ENCODE data around the gene TTC33.
"Not testable (repeated sequence)": the region's sequence is repeated elsewhere in the genome, so short reads cannot be mapped to it uniquely, and the experiment has no call there.

TTC33 gene

DNA sequence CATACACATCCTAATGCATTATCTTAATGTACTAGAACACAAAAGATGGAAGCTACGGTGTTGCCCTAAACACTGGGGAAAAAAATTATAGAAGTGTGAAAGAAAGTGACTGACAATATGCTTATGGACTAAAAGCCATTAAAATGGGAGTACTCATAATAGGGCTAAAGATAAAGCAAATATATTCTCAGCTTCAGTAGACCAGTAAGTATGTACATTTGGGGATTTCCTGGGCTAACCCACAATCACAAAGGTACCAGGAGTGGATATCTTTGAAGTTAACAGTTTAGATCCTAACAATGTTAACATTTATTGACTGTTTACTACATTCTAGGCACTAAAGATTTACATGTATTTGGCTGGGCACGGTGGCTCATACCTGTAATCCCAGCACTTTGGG lies 39.2 kb downstream of the TTC33 start:
- no peak for DNase-seq (ENCODE audit: low read depth)

DNA sequence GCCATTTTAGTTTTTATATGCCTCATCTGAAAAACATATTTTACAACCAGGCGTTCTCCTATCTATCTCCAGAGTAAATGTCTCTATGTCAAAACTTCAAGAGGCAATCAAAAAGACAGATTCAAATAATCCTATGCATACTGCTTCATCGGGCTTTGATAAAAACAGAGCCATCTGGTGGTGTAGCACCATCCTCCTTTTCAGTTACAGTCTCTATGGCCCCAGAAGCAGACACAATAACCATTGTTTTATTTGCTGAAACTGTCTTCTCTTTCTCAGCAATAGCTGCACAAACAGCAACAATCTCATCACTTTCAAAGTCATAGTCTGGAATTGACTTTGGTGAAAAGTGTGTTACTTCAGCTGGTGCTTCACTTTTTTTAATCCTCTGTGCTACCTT lies 39.8 kb downstream of the TTC33 start:
- DNase-seq (ENCODE audit: low read depth), result peak; percentile 10

DNA sequence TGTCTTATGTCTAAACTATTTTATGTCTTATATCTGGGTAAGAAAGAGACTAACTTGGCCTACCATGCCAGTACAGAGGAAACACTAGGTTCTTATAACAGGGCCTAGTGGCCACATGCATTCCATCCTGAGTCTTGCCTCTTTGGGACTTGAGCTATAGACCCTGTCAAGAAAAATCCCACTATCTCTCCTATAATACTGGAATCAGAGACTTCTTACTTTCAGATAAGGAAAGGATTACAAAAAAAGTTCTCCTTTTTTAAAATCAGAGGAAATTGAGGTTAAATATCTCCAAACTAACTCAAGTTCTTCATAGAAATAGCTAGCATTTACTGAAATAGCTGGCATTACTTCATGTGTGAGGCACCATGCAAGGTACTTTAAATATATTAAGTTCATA lies 41.8 kb downstream of the TTC33 start:
- DNase-seq (ENCODE audit: low read depth), result no peak

DNA sequence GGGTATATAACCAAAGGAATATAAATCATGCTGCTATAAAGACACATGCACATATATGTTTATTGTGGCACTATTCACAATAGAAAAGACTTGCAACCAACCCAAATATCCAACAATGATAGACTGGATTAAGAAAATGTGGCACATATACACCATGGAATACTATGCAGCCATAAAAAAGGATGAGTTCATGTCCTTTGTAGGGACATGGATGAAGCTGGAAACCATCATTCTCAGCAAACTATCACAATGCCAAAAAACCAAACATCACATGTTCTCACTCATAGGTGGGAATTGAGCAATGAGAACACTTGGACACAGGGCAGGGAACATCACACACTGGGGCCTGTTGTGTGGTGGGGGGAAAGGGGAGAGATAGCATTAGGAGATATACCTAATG lies 45.2 kb downstream of the TTC33 start:
- DNase-seq (ENCODE audit: low read depth), result not testable (repeated sequence)

DNA sequence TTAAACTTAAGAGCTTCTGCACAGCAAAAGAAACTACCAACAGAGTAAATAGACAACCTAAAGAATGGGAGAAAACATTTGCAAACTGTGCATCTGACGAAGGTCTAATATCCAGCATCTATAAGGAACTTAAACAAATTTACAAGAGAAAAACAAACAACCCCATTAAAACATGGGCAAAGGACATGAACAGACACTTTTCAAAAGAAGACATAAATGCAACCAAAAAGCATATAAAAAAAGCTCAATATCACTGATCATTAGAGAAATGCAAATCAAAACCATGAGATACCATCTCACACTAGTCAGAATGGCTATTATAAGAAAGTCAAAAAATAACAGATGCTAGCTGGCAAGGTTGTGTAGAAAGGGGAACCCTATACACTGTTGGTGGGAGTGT lies 50.3 kb downstream of the TTC33 start:
- DNase-seq (ENCODE audit: low read depth), result not testable (repeated sequence)

DNA sequence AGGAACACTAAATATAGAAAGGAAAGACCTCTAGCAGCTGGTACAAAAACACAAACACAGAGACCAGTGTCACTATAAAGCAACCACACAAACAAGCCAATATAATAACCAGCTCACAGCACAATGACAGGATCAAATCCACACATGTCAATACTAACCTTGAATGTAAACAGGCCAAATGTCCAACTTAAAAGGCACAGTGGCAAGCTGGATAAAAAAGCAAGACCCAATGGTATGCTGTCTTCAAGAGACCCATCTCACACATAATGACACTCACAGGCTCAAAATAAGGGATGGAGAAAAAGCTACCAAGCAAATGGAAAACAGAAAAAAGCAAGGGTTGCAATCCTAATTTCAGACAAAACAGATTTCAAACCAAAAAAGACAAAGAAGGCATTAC lies 53.7 kb downstream of the TTC33 start:
- DNase-seq (ENCODE audit: low read depth), result not testable (repeated sequence)

DNA sequence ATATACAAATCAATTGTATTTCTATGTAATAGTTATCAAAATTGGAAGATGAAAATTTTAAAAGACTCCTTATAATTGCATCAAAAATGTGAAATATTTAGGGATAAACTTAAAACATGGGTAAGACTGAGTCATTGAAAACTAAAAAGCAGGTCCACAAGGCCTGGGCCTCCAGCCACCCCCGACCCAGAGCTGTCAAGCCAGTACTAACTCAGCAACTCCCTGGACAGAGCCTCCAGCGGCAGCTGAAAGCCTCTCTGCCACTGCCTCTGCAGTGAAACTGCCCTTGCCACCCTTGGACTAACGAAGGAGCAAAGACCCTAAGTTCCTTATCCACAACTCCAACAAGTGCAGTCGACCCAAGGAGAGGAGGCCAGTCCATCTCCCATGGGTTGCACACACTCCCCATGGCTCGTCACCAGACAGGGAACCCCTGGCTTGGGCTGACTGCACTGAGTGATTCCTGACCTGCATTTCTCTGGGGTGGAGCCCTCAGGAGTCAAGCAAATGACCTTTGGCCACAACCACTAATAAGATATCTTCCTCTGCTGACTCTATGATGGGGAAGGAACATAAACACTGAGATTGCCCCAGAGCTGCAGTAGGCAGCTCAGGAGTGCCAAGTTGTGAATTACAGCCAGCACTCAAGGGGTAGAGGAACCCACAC lies 55.5 kb downstream of the TTC33 start:
- no peak for DNase-seq (ENCODE audit: low read depth)

DNA sequence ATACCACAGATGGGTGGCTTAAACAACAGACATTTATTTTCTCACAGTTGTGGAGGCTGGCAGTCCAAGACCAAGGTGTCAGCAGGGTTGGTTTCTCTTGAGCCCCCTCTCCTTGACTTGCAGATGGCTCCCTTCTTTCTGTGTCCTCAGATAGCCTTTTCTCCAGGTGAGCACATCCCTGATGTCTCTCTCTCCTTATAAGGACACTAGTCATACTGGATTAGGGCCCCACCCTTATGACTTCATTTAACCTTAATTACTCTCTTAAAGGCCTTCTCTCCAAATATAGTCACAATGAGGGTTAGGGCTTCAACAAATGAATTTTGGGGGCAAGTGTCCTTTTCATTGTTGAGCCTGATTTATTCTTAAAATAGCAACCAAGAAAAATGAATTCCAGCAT lies 61.3 kb downstream of the TTC33 start:
- DNase-seq (ENCODE audit: low read depth), result no peak

DNA sequence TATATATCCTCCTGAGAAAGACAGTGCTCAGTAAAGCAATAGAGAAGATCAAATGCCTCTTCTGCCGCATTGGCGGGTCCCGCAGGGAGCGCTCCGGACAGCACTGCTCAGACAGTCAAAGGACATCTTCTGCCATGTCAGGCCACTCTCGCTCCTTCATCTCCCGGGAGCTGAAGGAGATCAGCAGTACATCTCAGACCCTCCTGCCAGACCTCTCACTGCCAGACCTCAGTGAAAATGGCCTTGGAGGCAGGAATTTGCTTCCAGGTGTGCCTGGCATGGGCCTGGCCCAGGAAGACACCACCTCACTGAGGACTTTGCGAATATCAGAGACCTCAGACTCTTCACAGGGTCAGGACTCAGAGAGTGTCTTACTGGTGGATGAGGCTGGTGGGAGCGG lies 63.9 kb downstream of the TTC33 start:
- no peak for DNase-seq (ENCODE audit: low read depth)

DNA sequence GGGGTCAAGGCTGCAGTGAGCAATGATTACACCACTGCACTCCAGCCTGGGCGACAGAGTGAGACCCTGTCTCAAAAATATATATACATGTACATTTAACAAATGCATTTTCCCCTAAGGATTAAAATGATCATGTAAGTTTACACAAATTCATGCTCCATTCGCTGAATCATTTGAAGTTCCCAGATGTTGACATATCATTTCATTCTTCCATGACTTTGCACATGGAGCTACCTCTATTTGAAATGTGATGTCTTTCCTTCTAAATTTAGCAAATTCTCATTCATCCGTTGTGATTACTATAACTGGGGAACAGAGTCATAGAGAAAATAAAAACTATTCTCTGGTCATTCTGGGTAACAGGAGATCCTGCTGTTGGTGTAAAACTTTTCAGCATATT lies 65.5 kb downstream of the TTC33 start:
- no peak for DNase-seq (ENCODE audit: low read depth)

DNA sequence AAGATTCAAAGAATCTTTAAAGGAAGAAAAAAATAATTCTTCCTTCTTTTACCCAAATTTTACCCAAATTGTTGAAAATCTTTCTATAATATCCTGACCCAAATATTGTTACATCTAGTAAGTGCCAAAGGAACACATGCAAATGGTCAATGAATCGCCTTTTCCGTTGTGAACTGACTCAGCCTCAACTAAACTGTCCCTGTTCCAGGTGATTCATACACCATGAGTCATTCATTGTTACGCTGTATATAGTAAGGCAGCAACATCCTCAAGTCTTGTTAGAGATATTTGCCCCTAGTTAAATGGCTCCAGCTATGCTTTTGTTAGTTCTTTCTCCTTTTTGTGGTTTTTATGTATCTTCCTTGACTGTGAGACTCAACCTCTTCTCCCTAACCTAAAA lies 66.3 kb downstream of the TTC33 start:
- peak; percentile 93 for DNase-seq (ENCODE audit: low read depth)

DNA sequence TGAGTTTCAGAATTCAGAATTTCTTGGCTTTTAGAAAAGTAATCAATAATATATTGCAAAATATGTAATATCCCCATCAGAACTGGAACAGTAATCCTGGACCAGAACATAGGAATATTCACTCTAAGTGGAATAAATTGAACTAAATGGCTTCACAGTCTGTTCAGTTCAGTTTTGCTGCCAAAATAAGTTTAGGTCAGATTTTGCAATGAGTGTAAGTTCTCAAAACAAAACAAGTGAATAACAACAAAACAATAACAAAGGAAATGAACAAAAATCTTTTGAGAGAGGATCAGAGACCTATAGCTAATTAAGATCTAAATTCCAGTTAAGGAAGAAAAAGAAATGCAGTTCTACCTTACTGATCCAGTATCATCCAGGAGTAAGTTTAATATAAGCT lies 66.8 kb downstream of the TTC33 start:
- no peak for DNase-seq (ENCODE audit: low read depth)

DNA sequence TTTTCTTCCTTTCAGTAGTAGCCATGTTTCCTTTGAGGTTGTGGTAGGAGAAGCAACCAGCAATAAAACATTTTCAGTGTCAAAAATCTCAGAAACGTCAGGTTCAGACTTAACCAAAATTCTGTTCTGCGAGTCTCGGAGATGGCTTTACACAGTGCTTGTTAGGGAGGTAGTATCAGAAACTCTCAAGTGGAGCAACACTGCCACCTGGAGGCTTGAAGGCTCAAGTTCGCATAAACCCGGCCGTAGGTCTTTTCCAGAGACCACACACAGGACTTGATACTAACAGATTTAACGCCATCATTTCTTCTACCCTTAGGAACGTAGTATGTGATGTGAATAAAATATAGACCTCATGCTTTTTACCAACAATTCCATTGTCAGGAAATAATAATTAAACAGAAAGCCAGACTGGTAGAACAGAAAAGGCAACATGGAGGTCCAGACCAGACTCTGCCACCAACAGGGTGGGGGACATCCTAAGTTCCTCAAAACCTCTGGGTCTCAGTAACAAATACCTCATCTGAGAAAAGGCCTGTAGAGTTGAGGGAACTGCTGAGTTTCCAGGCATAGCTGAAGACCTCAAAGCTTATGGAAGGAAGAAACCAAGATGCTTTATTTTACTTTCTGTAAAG lies 67.5 kb downstream of the TTC33 start:
- peak; percentile 88 for DNase-seq (ENCODE audit: low read depth)

DNA sequence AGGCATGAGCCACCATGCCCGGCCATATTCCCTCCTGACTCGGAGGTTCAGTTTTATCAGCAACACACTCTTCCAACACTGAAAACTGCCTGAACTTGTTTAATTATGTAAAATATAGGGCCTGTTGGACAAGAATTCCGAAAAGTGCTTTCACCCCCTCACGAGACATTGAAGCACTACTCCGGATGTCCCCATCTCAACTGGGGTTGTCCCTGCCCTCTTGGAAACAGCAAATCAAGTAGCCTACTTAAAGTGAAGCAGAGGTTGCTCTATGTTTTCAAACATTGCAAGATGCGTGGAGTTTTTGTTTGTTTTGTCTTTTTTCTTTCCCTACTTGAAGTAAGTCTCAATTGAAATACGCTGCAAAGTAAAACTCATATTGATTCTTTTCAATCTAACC lies 68.4 kb downstream of the TTC33 start:
- no peak for DNase-seq (ENCODE audit: low read depth)

DNA sequence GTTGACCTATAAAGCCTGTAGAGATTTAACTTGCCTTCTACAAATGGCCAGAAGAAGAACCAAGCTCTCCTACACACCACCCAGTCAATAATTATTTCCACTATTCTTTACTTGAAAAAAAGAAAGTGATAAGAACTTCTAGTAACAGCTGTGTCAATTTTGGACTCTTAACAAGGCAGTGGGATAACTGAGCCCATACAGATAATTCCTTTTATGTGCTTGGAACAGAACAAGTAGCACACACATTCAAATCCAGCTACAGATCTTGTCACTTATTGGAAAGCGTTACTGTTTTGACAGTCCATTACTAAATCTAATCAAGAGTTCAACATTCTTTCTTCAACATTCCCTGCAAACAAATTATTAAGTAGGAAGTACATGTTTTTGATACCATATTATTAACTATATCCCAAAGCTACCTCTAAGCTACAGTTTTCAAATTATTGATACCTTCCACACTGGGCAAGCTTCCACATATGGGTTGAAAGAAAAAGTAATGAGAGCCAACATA lies 69.7 kb downstream of the TTC33 start:
- DNase-seq (ENCODE audit: low read depth), result no peak

DNA sequence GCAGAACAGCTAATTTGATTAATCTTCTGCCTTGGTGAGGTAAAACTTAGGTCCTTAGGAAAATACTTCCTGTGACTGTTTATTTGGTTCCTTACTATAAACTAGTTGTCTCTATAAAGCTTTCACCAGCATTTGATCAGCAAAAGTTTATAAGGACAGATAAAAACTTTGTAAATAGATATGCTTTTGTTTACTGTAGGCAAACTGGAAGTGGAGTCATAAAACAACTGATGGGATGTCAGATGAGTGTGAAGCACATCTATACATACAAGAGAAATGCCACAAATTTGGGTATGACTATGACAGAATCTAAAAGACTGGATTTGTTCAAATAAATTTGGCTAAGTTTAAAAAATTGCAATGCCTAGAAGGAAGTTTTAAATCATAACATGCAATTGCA lies 70.6 kb downstream of the TTC33 start:
- no peak for DNase-seq (ENCODE audit: low read depth)

DNA sequence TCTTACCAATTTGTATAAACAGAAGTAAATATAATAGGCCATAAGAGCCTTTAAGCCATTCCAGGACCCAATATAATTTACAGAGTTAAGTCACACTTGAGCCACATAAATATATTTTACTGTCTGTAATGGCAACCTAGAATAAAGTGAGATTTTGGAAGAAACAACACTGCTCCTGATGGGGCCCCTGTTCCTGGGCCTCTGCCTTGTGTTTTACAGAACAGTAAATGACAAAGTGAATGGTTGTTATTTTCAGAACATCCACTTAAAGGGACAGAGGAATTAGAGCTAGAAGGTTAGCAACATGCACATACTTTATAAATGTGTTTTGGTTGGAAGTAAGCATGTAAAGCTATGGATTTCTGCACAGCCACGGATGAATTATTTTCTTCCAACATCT lies 72.5 kb downstream of the TTC33 start:
- no peak for DNase-seq (ENCODE audit: low read depth)

DNA sequence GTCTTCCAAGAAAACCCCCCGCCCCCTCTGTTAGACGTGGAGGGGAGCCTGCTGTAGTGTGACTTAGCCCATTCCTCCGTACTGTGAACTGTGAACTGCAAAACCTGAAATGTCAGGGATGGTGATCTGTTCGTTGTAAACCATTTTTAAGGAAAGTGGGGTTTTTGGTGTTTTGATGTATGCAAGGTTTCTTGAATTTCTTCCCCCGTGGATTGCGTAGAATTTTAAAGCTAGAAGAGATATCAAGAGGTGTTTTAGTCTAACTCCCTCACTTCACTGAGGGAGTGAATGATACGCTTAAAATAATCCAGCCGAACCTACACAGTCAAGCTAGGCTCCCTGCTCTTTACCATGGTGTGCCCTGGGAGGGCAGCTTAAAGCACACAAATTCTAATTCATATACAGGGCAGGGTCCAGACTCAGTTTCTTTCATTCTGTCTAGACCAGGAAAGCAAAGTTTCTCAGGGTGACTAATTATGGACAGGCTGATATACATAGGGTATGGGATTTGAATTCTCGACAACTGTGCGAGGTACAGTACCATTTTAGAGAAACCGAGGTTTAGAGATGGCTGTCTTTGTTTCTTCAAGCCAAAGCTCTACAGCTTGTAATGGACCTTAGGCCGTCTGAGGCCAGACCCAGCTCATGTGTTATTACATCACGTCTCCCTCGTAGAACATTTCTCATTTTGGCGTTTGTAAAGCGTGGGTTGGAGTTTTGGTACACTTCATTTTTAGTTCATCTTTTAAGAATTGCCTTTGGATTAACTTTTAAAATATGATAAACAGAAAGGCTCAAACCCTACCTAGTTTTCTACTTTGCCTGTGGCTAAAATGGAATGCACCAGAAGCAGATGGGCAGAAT lies 73.4 kb downstream of the TTC33 start:
- no peak for DNase-seq (ENCODE audit: low read depth)

DNA sequence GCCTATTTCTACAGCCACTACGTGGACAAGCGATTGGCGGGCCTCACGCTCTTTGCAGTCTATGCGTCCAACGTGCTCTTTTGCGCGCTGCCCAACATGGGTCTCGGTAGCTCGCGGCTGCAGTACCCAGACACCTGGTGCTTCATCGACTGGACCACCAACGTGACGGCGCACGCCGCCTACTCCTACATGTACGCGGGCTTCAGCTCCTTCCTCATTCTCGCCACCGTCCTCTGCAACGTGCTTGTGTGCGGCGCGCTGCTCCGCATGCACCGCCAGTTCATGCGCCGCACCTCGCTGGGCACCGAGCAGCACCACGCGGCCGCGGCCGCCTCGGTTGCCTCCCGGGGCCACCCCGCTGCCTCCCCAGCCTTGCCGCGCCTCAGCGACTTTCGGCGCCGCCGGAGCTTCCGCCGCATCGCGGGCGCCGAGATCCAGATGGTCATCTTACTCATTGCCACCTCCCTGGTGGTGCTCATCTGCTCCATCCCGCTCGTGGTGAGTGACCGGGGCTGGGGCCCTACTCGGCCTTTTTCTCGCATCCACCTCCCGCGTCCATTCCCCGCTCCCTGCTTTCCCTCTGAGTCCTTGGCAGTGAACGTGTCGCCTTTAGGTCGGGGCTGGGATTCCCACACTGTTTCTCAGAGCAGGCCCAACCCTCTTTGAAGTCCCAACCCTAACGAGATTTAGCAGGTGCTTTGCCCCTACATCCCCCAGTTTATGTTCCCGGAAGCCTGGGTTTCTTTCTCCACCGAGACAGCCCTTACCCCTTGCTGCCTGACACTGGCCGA lies 74.2 kb downstream of the TTC33 start:
- no peak for DNase-seq (ENCODE audit: low read depth)

DNA sequence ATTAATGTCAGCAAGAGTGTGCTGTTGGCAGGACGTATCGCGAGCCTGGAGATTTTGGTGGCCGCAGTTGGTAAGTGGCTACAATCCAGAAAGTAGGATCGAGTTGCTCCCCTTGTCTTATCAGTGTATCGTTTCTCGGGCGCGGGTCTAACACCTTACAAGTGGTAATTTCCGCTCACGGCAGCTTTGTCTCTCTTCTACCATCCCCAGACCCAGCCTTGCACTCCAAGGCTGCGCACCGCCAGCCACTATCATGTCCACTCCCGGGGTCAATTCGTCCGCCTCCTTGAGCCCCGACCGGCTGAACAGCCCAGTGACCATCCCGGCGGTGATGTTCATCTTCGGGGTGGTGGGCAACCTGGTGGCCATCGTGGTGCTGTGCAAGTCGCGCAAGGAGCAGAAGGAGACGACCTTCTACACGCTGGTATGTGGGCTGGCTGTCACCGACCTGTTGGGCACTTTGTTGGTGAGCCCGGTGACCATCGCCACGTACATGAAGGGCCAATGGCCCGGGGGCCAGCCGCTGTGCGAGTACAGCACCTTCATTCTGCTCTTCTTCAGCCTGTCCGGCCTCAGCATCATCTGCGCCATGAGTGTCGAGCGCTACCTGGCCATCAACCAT lies 74.9 kb downstream of the TTC33 start:
- no peak for DNase-seq (ENCODE audit: low read depth)

DNA sequence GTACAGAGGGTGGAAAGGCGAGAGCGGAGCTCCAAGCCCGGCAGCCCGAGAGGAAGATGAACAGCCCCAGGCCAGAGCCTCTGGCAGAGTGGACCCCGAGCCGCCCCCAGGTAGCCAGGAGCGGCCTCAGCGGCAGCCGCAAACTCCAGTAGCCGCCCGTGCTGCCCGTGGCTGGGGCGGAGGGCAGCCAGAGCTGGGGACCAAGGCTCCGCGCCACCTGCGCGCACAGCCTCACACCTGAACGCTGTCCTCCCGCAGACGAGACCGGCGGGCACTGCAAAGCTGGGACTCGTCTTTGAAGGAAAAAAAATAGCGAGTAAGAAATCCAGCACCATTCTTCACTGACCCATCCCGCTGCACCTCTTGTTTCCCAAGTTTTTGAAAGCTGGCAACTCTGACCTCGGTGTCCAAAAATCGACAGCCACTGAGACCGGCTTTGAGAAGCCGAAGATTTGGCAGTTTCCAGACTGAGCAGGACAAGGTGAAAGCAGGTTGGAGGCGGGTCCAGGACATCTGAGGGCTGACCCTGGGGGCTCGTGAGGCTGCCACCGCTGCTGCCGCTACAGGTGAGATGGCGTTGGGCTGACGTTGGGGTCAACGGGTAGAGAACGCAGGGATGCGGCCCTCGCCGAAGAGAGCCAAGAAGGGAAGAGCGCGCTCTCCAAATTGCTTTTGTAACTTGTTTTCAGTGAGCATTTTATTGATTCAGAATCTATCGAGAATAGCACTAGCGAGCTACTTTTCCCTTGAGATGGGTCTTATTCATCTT lies 75.7 kb downstream of the TTC33 start, which contains the start of gene PTGER4:
PTGER4 (plus strand) TSS at position 3 of the 769 bp plus-strand sequence. CDS start 1,079 bp downstream, outside the sequence.
- no peak for DNase-seq (ENCODE audit: low read depth)
